MM.1S (cell line): ENCODE measurements around the gene NPHP3.
"Not testable (repeated sequence)": the region's sequence is repeated elsewhere in the genome, so short reads cannot be mapped to it uniquely, and the experiment has no call there.

ENCODE experiments used
- DNase-seq: peaks from one replicate; pipeline ENCODE4 v3.0.0-alpha.2; 2015
- H2AFZ ChIP-seq: fragments of 300-600 bp; sonication (generic); 2 replicates; pipeline ENCODE4 v1.6.0; 2016; ENCODE audit warnings: antibody characterized with exemption, low read length
- H3F3A ChIP-seq: fragments of 300-600 bp; sonication (generic); 2 replicates; pipeline ENCODE4 v1.6.1; 2016; ENCODE audit warnings: mild to moderate bottlenecking, antibody characterized with exemption, low read length, moderate library complexity, mixed read lengths; ENCODE audit not compliant: insufficient read depth
- H3K27ac ChIP-seq: fragments of 300-600 bp; sonication (generic); 2 replicates; pipeline ENCODE4 v1.5.1; 2016; ENCODE audit warnings: mild to moderate bottlenecking, low read length
- H3K27me3 ChIP-seq: fragments of 300-600 bp; sonication (generic); replicated peaks from 2 replicates; pipeline ENCODE4 v1.6.0; 2016; ENCODE audit warnings: low read length; ENCODE audit not compliant: insufficient read depth
- H3K36me3 ChIP-seq: fragments of 300-600 bp; sonication (generic); replicated peaks from 2 replicates; pipeline ENCODE4 v1.6.1; 2016; ENCODE audit warnings: mild to moderate bottlenecking, low read length, mixed read lengths; ENCODE audit not compliant: insufficient read depth
- H3K4me1 ChIP-seq: fragments of 300-600 bp; sonication (generic); 2 replicates; pipeline ENCODE4 v1.6.1; 2016; ENCODE audit warnings: low read length, mixed read lengths
- H3K4me2 ChIP-seq: fragments of 300-600 bp; sonication (generic); 2 replicates; pipeline ENCODE4 v1.6.0; 2016; ENCODE audit warnings: low read depth, low read length
- H3K4me3 ChIP-seq: fragments of 300-600 bp; sonication (generic); 2 replicates; pipeline ENCODE4 v1.5.1; 2016; ENCODE audit warnings: low read length, mixed read lengths
- H3K79me2 ChIP-seq: fragments of 300-600 bp; sonication (generic); 2 replicates; pipeline ENCODE4 v1.6.1; 2016; ENCODE audit warnings: mixed run types, low read length, mixed read lengths
- H3K9ac ChIP-seq: fragments of 300-600 bp; sonication (generic); 2 replicates; pipeline ENCODE4 v1.6.1; 2016; ENCODE audit warnings: low read length, mixed read lengths
- H3K9me2 ChIP-seq: fragments of 300-600 bp; sonication (generic); replicated peaks from 2 replicates; pipeline ENCODE4 v1.6.1; 2016; ENCODE audit warnings: mild to moderate bottlenecking, low read length, mixed read lengths; ENCODE audit not compliant: insufficient read depth
- H3K9me3 ChIP-seq: fragments of 300-600 bp; sonication (generic); replicated peaks from 2 replicates; pipeline ENCODE4 v1.6.1; 2016; ENCODE audit warnings: mild to moderate bottlenecking, low read length, mixed read lengths; ENCODE audit not compliant: insufficient read depth
- H4K20me1 ChIP-seq: fragments of 300-600 bp; sonication (generic); 2 replicates; pipeline ENCODE4 v1.6.1; 2016; ENCODE audit warnings: mild to moderate bottlenecking, low read length, moderate library complexity, mixed read lengths; ENCODE audit not compliant: insufficient read depth
- CTCF ChIP-seq: fragments of 300-600 bp; sonication (generic); IDR thresholded peaks from 2 replicates; pipeline ENCODE4 v1.5.1; 2016; ENCODE audit warnings: antibody characterized with exemption, low read length, mixed read lengths
- EZH2 ChIP-seq: fragments of 300-600 bp; sonication (generic); optimal IDR thresholded peaks from 2 replicates; pipeline ENCODE3; 2017; ENCODE audit warnings: low read depth, mild to moderate bottlenecking, antibody characterized with exemption, low read length, mixed read lengths
- EZH2phosphoT487 ChIP-seq: fragments of 300-600 bp; sonication (generic); IDR thresholded peaks from 2 replicates; pipeline ENCODE4 v1.6.1; 2018; ENCODE audit warnings: antibody characterized with exemption, low read length

Gene NPHP3

GRCh38 chr3:132753946-132754345 lies 31.7 kb upstream of the NPHP3 start:
- no peaks in the 10 kb centered on the region for H3K4me1 ChIP-seq
- H3K79me2 ChIP-seq: no peaks in the 10 kb centered on the region
- H3K27me3 ChIP-seq: no peaks in the 10 kb centered on the region
- H2AFZ ChIP-seq: no peak overlapping the region
- H3K9me2 ChIP-seq: no peaks in the 10 kb centered on the region
- no peaks in the 10 kb centered on the region for H4K20me1 ChIP-seq
- H3K4me3 ChIP-seq: no peak overlapping the region
- no peak overlapping the region for H3K9ac ChIP-seq
- no peak for DNase-seq
- no peak overlapping the region for H3K27ac ChIP-seq
- H3K4me2 ChIP-seq: no peak overlapping the region
- no peaks in the 10 kb centered on the region for H3F3A ChIP-seq
- TF ChIP-seq CTCF (no peak), EZH2phosphoT487 (no peak), EZH2 (no peak)
- H3K9me3 ChIP-seq: no peaks in the 10 kb centered on the region
- no peaks in the 10 kb centered on the region for H3K36me3 ChIP-seq

GRCh38 chr3:132749786-132750185 lies 27.6 kb upstream of the NPHP3 start:
- Histone ChIP-seq H3K27me3 (no peaks in the 10 kb centered on the region), H4K20me1 (no peaks in the 10 kb centered on the region), H3K9me2 (no peaks in the 10 kb centered on the region), H3K9me3 (no peaks in the 10 kb centered on the region), H3K4me1 (no peaks in the 10 kb centered on the region), H3K9ac (no peak overlapping the region), H3K27ac (no peak overlapping the region), H3K4me3 (no peak overlapping the region), H3K4me2 (no peak overlapping the region), H3K79me2 (no peaks in the 10 kb centered on the region), H2AFZ (no peak overlapping the region), H3K36me3 (no peaks in the 10 kb centered on the region), H3F3A (no peaks in the 10 kb centered on the region)
- TF ChIP-seq EZH2 (no peak), EZH2phosphoT487 (no peak), CTCF (no peak)
- DNase-seq: no peak

- H3K79me2 ChIP-seq, H3K9me3 ChIP-seq, H3K4me3 ChIP-seq, H3K4me1 ChIP-seq, DNase-seq, H3K9me2 ChIP-seq, H3K36me3 ChIP-seq, H3K4me2 ChIP-seq, H3K27ac ChIP-seq, H4K20me1 ChIP-seq, H3K27me3 ChIP-seq, H3K9ac ChIP-seq, H3F3A ChIP-seq, H2AFZ ChIP-seq: not testable (repeated sequence)
Observed at GRCh38 chr3:132746720-132747119, 24.5 kb upstream of the NPHP3 start.

- H3K4me3 ChIP-seq: no peak overlapping the region
- H3F3A ChIP-seq: no peaks in the 10 kb centered on the region
- H3K79me2 ChIP-seq: no peaks in the 10 kb centered on the region
- H3K27ac ChIP-seq: no peak overlapping the region
- no peak overlapping the region for H2AFZ ChIP-seq
- H4K20me1 ChIP-seq: no peaks in the 10 kb centered on the region
- no peak overlapping the region for H3K4me2 ChIP-seq
- no peaks in the 10 kb centered on the region for H3K27me3 ChIP-seq
- no peak overlapping the region for H3K9ac ChIP-seq
- no peaks in the 10 kb centered on the region for H3K36me3 ChIP-seq
- H3K9me2 ChIP-seq: no peaks in the 10 kb centered on the region
- no peaks in the 10 kb centered on the region for H3K4me1 ChIP-seq
- no peaks in the 10 kb centered on the region for H3K9me3 ChIP-seq
- TF ChIP-seq CTCF: no peak
- no peak for TF ChIP-seq EZH2
- TF ChIP-seq EZH2phosphoT487: no peak
- DNase-seq: no peak
Observed at GRCh38 chr3:132738314-132738713, 16.1 kb upstream of the NPHP3 start.
